NCI-H774 (cell line): ENCODE results near the gene AQP9.
"Not testable (repeated sequence)": the region's sequence is repeated elsewhere in the genome, so short reads cannot be mapped to it uniquely, and the experiment has no call there.

Experiments used
- DNase-seq: peaks from one replicate; lab custom pipeline; 2025; lab: John Stamatoyannopoulos, UW

The AQP9 gene

GRCh38 chr15:58138106-58138505 lies at the start of gene AQP9:
AQP9 (plus strand) TSS chr15:58138381; CDS start chr15:58138566, 185 bp downstream.
- no peak for DNase-seq

GRCh38 chr15:58095415-58095814 lies 42.8 kb upstream of the AQP9 start:
- no peak for DNase-seq

GRCh38 chr15:58096529-58097084 lies 41.6 kb upstream of the AQP9 start:
- no peak for DNase-seq

- DNase-seq = no peak
These were observed 34.7 kb upstream of the AQP9 start for GRCh38 chr15:58103482-58103881.

- DNase-seq = no peak
These were observed 30.1 kb upstream of the AQP9 start for GRCh38 chr15:58108117-58108516.

GRCh38 chr15:58109419-58109818 lies 28.8 kb upstream of the AQP9 start:
- no peak for DNase-seq

GRCh38 chr15:58110999-58111717 lies 27.0 kb upstream of the AQP9 start:
- no peak for DNase-seq

GRCh38 chr15:58111718-58112104 lies 26.5 kb upstream of the AQP9 start:
- DNase-seq = no peak

GRCh38 chr15:58113358-58113757 lies 24.8 kb upstream of the AQP9 start:
- DNase-seq = not testable (repeated sequence)

- no peak for DNase-seq
These were observed 23.8 kb upstream of the AQP9 start for GRCh38 chr15:58114388-58114787.

GRCh38 chr15:58114812-58115211 lies 23.4 kb upstream of the AQP9 start:
- no peak for DNase-seq

- no peak for DNase-seq
These were observed 22.5 kb upstream of the AQP9 start for GRCh38 chr15:58115692-58116091.

GRCh38 chr15:58117619-58118018 lies 20.6 kb upstream of the AQP9 start:
- no peak for DNase-seq

- no peak for DNase-seq
These were observed 19.9 kb upstream of the AQP9 start for GRCh38 chr15:58118272-58118671.

GRCh38 chr15:58119016-58119415 lies 19.2 kb upstream of the AQP9 start:
- no peak for DNase-seq

GRCh38 chr15:58124585-58124984 lies 13.6 kb upstream of the AQP9 start:
- DNase-seq = no peak

- no peak for DNase-seq
These were observed 12.8 kb upstream of the AQP9 start for GRCh38 chr15:58125333-58125732.

- no peak for DNase-seq
These were observed 3.3 kb upstream of the AQP9 start for GRCh38 chr15:58134886-58135285.

- DNase-seq = no peak
These were observed 2.5 kb upstream of the AQP9 start for GRCh38 chr15:58135511-58136174.

- DNase-seq = no peak
These were observed 1.4 kb upstream of the AQP9 start for GRCh38 chr15:58136731-58137130.

GRCh38 chr15:58137686-58138085 lies 495 bp upstream of the AQP9 start:
- DNase-seq = no peak

GRCh38 chr15:58139276-58139988 lies 1.3 kb downstream of the AQP9 start:
- DNase-seq = no peak

GRCh38 chr15:58139989-58140522 lies 1.9 kb downstream of the AQP9 start:
- DNase-seq = no peak
